ENCODE data around the gene SLC12A7. TPM values are rescaled to one million over a fixed set of nuclear protein-coding genes. Genes with fewer than 3 reads are reported as not detected.

Gene SLC12A7
- total RNA-seq, 1 experiment from 2014 or later, result 207 TPM

- POLR2A ChIA-PET (ENCODE audit: unreplicated experiment), result no interaction called here
- H3K4me3 ChIP-seq, result no peak overlapping the region
- H3K79me2 ChIP-seq (ENCODE audit: low read depth), result no peaks in the 10 kb centered on the region
- no peak overlapping the region for H3K4me2 ChIP-seq
- 0 out of 2 replicates have a peak, but pooled peaks cover 3% of the 10 kb centered on the region for H3K4me1 ChIP-seq (replicated peaks; ENCODE audit: insufficient read depth)
- H2AFZ ChIP-seq, result no peak overlapping the region
- BruUV-seq (replicated peaks), result no TSS peak
- no peak for DNase-seq
- intact Hi-C loops (cut with micrococcal nuclease; ENCODE audit: unreplicated experiment), result loop anchor here (1.0 to 5.0 kb wide), 6 partner anchors 21 to 216 kb away; no protein-coding TSS in a partner anchor
- CTCF ChIA-PET, result interaction anchor here (1.1 to 2.3 kb wide), 5 partner anchors 9 to 216 kb away, joined by 3 to 10 read pairs (median 6); no protein-coding TSS in a partner anchor
- H3K36me3 ChIP-seq (ENCODE audit: low read depth), result no peaks in the 10 kb centered on the region
- H3F3A ChIP-seq (ENCODE audit: insufficient read depth, low read depth), result peaks cover 5% of the 10 kb centered on the region; the same call in 1 of the 2 replicates
- no peak for TF ChIP-seq CTCF (conservative IDR thresholded peaks at IDR 0.05)
- TF ChIP-seq EZH2 (IDR thresholded peaks at IDR 0.05; ENCODE audit: low read depth), result no peak
- no peaks in the 10 kb centered on the region for H3K9me2 ChIP-seq (ENCODE audit: insufficient read depth)
- H3K27me3 ChIP-seq (ENCODE audit: insufficient read depth, low read depth), result no peaks in the 10 kb centered on the region
- no peak overlapping the region for H3K27ac ChIP-seq
- no peaks in the 10 kb centered on the region for H3K9me3 ChIP-seq (ENCODE audit: insufficient read depth, low read depth)
- no peaks in the 10 kb centered on the region for H4K20me1 ChIP-seq (ENCODE audit: insufficient read depth)
These were observed 27.7 kb upstream of the SLC12A7 start for GRCh38 chr5:1139331-1140170.

GRCh38 chr5:1138445-1139245, 26.8 kb upstream of the SLC12A7 start:
- no peaks in the 10 kb centered on the region for H3K9me2 ChIP-seq (ENCODE audit: insufficient read depth)
- H3K27me3 ChIP-seq (ENCODE audit: insufficient read depth, low read depth), result no peaks in the 10 kb centered on the region
- no peak overlapping the region for H3K4me2 ChIP-seq
- no peak overlapping the region for H3K4me3 ChIP-seq
- CTCF ChIA-PET, result interaction anchor here (0.5 to 2.3 kb wide), 4 partner anchors 71 to 678 kb away, joined by 3 to 10 read pairs (median 6); no protein-coding TSS in a partner anchor
- no peaks in the 10 kb centered on the region for H4K20me1 ChIP-seq (ENCODE audit: insufficient read depth)
- DNase-seq, result no peak
- 0 out of 2 replicates have a peak, but pooled peaks cover 3% of the 10 kb centered on the region for H3K4me1 ChIP-seq (replicated peaks; ENCODE audit: insufficient read depth)
- TF ChIP-seq EZH2 (IDR thresholded peaks at IDR 0.05; ENCODE audit: low read depth) (no peak), CTCF (conservative IDR thresholded peaks at IDR 0.05) (no peak)
- no TSS peak for BruUV-seq (replicated peaks)
- H3K9me3 ChIP-seq (ENCODE audit: insufficient read depth, low read depth), result no peaks in the 10 kb centered on the region
- no peak overlapping the region for H3K27ac ChIP-seq
- POLR2A ChIA-PET (ENCODE audit: unreplicated experiment), result interaction anchor here (0.6 kb wide), 3 partner anchors 8 to 23 kb away, joined by 3 to 10 read pairs (median 3); no protein-coding TSS in a partner anchor
- intact Hi-C loops (cut with micrococcal nuclease; ENCODE audit: unreplicated experiment), result no loop called here
- no peaks in the 10 kb centered on the region for H3K36me3 ChIP-seq (ENCODE audit: low read depth)
- no peaks in the 10 kb centered on the region for H3K79me2 ChIP-seq (ENCODE audit: low read depth)
- H2AFZ ChIP-seq, result no peak overlapping the region
- peaks cover 5% of the 10 kb centered on the region; the same call in 1 of the 2 replicates for H3F3A ChIP-seq (ENCODE audit: insufficient read depth, low read depth)

All from PC-9 (cell line).